PC-9 (cell line): Measurements from ENCODE around the gene BARD1. TPM values are rescaled to one million over a fixed set of nuclear protein-coding genes. Genes with fewer than 3 reads are reported as not detected.
"Not testable (repeated sequence)": the region's sequence is repeated elsewhere in the genome, so short reads cannot be mapped to it uniquely, and the experiment has no call there.

Source experiments
- BruUV-seq: library from RNA; stranded (reverse); fragments of 400-500 nt; replicated peaks from 2 replicates; lab custom pipeline; 2021; lab: Mats Ljungman, UMichigan
- CTCF ChIA-PET: fragments of 300-600 bp; sonication (Branson Sonifier 250); formaldehyde crosslinking; loops from one replicate; lab custom pipeline; 2022; ENCODE audit warnings: antibody characterized with exemption; lab: Charles Lee
- POLR2A ChIA-PET: fragments of 300-600 bp; sonication (Branson Sonifier 250); formaldehyde crosslinking; loops from one replicate; lab custom pipeline; 2022; ENCODE audit warnings: antibody characterized with exemption; ENCODE audit not compliant: unreplicated experiment; lab: Charles Lee
- DNase-seq, 2 experiments: peaks; one replicate each; pipeline versions ENCODE4 v3.0.0 to v3.0.0-alpha.2; 2015 to 2022; ENCODE audit warnings: mixed read lengths in 1 of 2
- H2AFZ ChIP-seq: fragments of 200-600 bp; sonication (generic); 2 replicates; pipeline ENCODE4 v1.8.1; 2017; ENCODE audit warnings: antibody characterized with exemption
- H3F3A ChIP-seq: fragments of 200-600 bp; sonication (generic); 2 replicates; pipeline ENCODE4 v1.8.1; 2017; ENCODE audit warnings: antibody characterized with exemption, mild to moderate bottlenecking, low read depth; ENCODE audit not compliant: insufficient read depth
- H3K27ac ChIP-seq: fragments of 200-600 bp; sonication (generic); 2 replicates; pipeline ENCODE4 v1.6.1; 2016; ENCODE audit warnings: mixed run types
- H3K27me3 ChIP-seq: fragments of 200-600 bp; sonication (generic); 2 replicates; pipeline ENCODE4 v1.6.1; 2016; ENCODE audit warnings: low read depth, mixed run types; ENCODE audit not compliant: insufficient read depth
- H3K36me3 ChIP-seq: fragments of 200-600 bp; sonication (generic); 2 replicates; pipeline ENCODE4 v1.6.1; 2016; ENCODE audit warnings: low read depth, mixed run types
- H3K4me1 ChIP-seq: fragments of 200-600 bp; sonication (generic); replicated peaks from 2 replicates; pipeline ENCODE4 v1.6.1; 2016; ENCODE audit warnings: mixed run types; ENCODE audit not compliant: insufficient read depth
- H3K4me2 ChIP-seq: fragments of 200-600 bp; sonication (generic); 2 replicates; pipeline ENCODE4 v1.6.1; 2017; ENCODE audit warnings: mixed run types
- H3K4me3 ChIP-seq: fragments of 200-600 bp; sonication (generic); 2 replicates; pipeline ENCODE4 v1.6.1; 2016; ENCODE audit warnings: mixed run types
- H3K79me2 ChIP-seq: fragments of 200-600 bp; sonication (generic); 2 replicates; pipeline ENCODE4 v1.6.1; 2017; ENCODE audit warnings: low read depth, mixed run types
- H3K9me2 ChIP-seq: fragments of 200-600 bp; sonication (generic); 2 replicates; pipeline ENCODE4 v1.8.1; 2017; ENCODE audit warnings: mild to moderate bottlenecking; ENCODE audit not compliant: insufficient read depth
- H3K9me3 ChIP-seq: fragments of 200-600 bp; sonication (generic); 2 replicates; pipeline ENCODE4 v1.8.1; 2016; ENCODE audit warnings: low read depth; ENCODE audit not compliant: insufficient read depth
- H4K20me1 ChIP-seq: fragments of 200-600 bp; sonication (generic); 2 replicates; pipeline ENCODE4 v1.8.1; 2017; ENCODE audit not compliant: insufficient read depth
- CTCF ChIP-seq: fragments of 200-600 bp; sonication (generic); conservative IDR thresholded peaks from 2 replicates; pipeline ENCODE4 v1.6.1; 2017; ENCODE audit warnings: mixed run types, antibody characterized with exemption, mild to moderate bottlenecking, moderate library complexity
- EZH2 ChIP-seq: fragments of 200-600 bp; sonication (generic); IDR thresholded peaks from 2 replicates; pipeline ENCODE4 v1.8.0; 2017; ENCODE audit warnings: antibody characterized with exemption, low read depth
- intact Hi-C: fragments of 100-400 bp; cut with micrococcal nuclease; formaldehyde crosslinking; loops from one replicate; pipeline ENCODE4 v1.10.0; 2022; ENCODE audit not compliant: unreplicated experiment
- total RNA-seq: library from RNA; stranded (reverse); gene quantifications from 2 replicates; pipeline ENCODE4 v1.2.3, GENCODE V29; 2021

The BARD1 gene
- total RNA-seq, 1 experiment from 2014 or later, result 29.1 TPM

GRCh38 chr2:214724741-214725140 is 84.7 kb downstream of the BARD1 start:
- no peak overlapping the region for H3K4me3 ChIP-seq
- H3K27ac ChIP-seq, result no peak overlapping the region
- no peaks in the 10 kb centered on the region for H3K27me3 ChIP-seq
- H4K20me1 ChIP-seq, result no peaks in the 10 kb centered on the region
- no peaks in the 10 kb centered on the region for H3K9me2 ChIP-seq
- no peaks in the 10 kb centered on the region for H3K79me2 ChIP-seq
- no peak overlapping the region for H3K4me2 ChIP-seq
- no peak overlapping the region for H2AFZ ChIP-seq
- no peak for TF ChIP-seq CTCF
- TF ChIP-seq EZH2, result no peak
- ChIA-PET POLR2A (no interaction called here), CTCF (no interaction called here)
- H3F3A ChIP-seq, result no peaks in the 10 kb centered on the region; the same call in 1 of the 2 replicates
- no peak for DNase-seq
- H3K36me3 ChIP-seq, result peaks cover 14% of the 10 kb centered on the region
- no peaks in the 10 kb centered on the region for H3K4me1 ChIP-seq
- intact Hi-C loops, result no loop called here
- BruUV-seq, result no TSS peak
- no peaks in the 10 kb centered on the region for H3K9me3 ChIP-seq

GRCh38 chr2:214717837-214718236 is 91.6 kb downstream of the BARD1 start:
- DNase-seq, H3K36me3 ChIP-seq, H2AFZ ChIP-seq, H3K27me3 ChIP-seq, H3F3A ChIP-seq, CTCF ChIA-PET, BruUV-seq, H3K4me2 ChIP-seq, H3K9me3 ChIP-seq, H3K27ac ChIP-seq, H3K79me2 ChIP-seq, H3K4me1 ChIP-seq, POLR2A ChIA-PET, intact Hi-C loops, H3K4me3 ChIP-seq, H4K20me1 ChIP-seq, H3K9me2 ChIP-seq: not testable (repeated sequence)

GRCh38 chr2:214716811-214717560 is 92.5 kb downstream of the BARD1 start:
- no peaks in the 10 kb centered on the region for H3K36me3 ChIP-seq
- CTCF ChIA-PET, result no interaction called here
- no peaks in the 10 kb centered on the region for H3K4me1 ChIP-seq
- no peak overlapping the region for H3K4me2 ChIP-seq
- no peak overlapping the region for H3K27ac ChIP-seq
- no peaks in the 10 kb centered on the region for H3K9me2 ChIP-seq
- no peaks in the 10 kb centered on the region; the same call in 1 of the 2 replicates for H3K9me3 ChIP-seq
- intact Hi-C loops, result no loop called here
- no peak for DNase-seq
- no peaks in the 10 kb centered on the region for H4K20me1 ChIP-seq
- TF ChIP-seq CTCF, result no peak
- TF ChIP-seq EZH2, result no peak
- H2AFZ ChIP-seq, result no peak overlapping the region
- no peaks in the 10 kb centered on the region for H3K27me3 ChIP-seq
- H3K79me2 ChIP-seq, result no peaks in the 10 kb centered on the region
- POLR2A ChIA-PET, result interaction anchor here (0.6 kb wide), 1 partner anchor 1160 kb away, joined by 3 read pairs; no protein-coding TSS in a partner anchor
- no peaks in the 10 kb centered on the region for H3F3A ChIP-seq
- no TSS peak for BruUV-seq
- no peak overlapping the region for H3K4me3 ChIP-seq
